ENCODE measurements around the gene SPATS2.
"Not testable (repeated sequence)": the region's sequence is repeated elsewhere in the genome, so short reads cannot be mapped to it uniquely, and the experiment has no call there.

Gene SPATS2

DNA sequence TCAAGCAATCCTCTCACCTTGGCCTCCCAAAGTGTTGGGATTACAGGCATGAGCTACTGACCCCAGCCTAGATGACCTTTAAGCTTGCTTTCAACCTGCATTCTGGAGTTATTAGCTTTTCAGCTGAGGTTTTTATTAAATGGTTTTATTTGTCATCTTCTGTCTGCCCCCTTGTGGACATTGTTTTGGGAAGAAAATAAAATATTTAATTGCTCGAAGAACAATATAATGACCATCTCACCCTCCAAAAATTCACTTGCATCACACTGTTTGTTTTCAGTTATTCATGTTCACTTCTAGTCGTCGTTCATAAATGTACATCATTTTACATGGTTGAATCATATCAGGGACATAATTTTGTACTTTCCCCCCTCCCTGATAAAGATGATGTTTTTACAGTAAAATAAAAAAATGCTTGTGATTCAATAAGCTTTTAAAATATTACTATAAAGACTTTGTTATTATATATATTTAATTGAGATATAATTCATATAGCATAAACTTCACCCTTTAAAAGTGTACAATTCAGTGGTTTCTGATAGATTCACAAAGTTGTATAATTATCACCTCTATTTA is 10.1 kb upstream of the SPATS2 start:
- DNase-seq = peak; percentile 11

GRCh38 chr12:49358483-49359141 is 8.7 kb upstream of the SPATS2 start:
- DNase-seq = peak; percentile 62

- DNase-seq = no peak
Measured at GRCh38 chr12:49359671-49360070, 7.6 kb upstream of the SPATS2 start.

- DNase-seq = no peak
Measured at GRCh38 chr12:49362077-49362476, 5.2 kb upstream of the SPATS2 start.

- DNase-seq = no peak
Measured at GRCh38 chr12:49364989-49365388, 2.3 kb upstream of the SPATS2 start.

DNA sequence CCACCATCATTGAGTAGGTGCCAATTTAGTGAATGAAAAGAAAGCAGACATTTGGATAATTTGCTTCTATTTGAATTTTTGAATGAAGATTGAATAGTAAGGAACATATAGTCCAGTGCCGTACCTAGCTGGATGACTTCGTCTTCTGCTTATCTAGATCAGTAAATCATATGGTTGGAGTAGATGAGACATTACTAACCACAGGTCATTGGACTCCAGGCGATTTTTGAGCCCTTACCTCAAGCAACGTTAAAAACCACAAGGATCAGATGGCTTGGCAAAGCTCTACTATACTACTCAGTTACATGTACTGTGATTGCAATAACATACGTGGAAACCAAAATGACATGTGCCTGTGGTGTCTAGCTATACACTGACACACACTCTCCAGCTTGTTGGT is 1.7 kb upstream of the SPATS2 start:
- DNase-seq = no peak

GRCh38 chr12:49366096-49366651 is 1.1 kb upstream of the SPATS2 start:
- DNase-seq = peak; percentile 41

- peak; percentile 79 for DNase-seq
Measured at GRCh38 chr12:49366652-49367380, 446 bp upstream of the SPATS2 start.

GRCh38 chr12:49368240-49368600 is 958 bp downstream of the SPATS2 start:
- DNase-seq = no peak

GRCh38 chr12:49369411-49370145 is 2.3 kb downstream of the SPATS2 start:
- peak; percentile 17 for DNase-seq

GRCh38 chr12:49370539-49370938 is 3.3 kb downstream of the SPATS2 start:
- no peak for DNase-seq

DNA sequence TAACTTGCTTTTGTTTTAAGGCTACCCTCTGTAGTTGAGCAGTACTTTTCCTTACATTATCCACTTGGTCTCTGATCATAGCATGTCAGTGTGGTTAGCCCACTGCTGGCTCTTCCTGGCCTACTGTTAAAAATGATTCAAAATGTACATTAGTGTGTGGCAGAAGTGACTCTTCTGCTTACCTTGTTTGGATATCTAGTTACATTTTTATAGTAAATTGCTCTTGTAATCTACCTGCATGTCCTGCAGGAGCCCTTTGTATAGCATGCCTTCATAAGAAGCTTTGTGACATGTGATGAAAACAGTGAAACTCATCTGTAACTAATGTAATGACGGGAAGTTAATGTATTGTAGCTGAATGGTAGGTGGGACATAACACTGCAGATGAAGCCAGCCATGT is 8.1 kb downstream of the SPATS2 start:
- no peak for DNase-seq

DNA sequence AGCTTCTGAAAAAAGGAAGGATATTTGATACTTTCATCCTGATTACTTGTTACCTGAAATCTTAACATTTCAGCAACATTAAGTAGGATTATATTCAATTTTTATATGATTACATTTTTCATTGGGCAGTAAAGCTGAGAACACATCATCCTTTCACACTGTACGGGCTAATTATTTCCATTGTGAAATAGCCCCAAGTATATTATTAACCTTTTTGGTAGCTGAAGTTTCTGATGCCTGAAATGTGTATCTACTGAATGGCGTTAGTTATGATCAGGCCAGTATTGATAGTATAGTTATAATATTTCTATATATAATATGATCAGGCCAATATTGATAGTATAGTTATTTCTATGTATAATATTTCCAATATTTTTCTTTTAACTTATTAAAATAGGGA is 10.1 kb downstream of the SPATS2 start:
- DNase-seq = no peak

DNA sequence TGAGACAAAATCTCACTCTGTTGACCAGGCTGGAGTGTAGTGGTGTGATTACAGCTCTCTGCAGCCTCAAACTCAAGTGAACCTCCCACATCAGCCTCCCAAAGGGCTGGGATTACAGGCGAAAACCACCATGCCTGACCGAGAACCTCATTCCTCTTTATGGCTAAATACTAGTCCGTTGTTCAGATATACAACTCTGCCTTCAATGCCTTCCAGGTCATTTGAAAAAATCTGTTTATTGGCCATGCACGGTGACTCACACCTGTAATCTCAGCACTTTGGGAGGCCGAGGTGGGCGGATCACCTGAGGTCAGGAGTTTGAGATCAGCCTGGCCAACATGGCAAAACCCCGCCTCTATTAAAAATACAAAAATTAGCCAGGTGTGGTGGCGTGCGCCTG is 12.9 kb downstream of the SPATS2 start:
- not testable (repeated sequence) for DNase-seq

- DNase-seq = no peak
Measured at GRCh38 chr12:49388682-49389386, 21.6 kb downstream of the SPATS2 start.

DNA sequence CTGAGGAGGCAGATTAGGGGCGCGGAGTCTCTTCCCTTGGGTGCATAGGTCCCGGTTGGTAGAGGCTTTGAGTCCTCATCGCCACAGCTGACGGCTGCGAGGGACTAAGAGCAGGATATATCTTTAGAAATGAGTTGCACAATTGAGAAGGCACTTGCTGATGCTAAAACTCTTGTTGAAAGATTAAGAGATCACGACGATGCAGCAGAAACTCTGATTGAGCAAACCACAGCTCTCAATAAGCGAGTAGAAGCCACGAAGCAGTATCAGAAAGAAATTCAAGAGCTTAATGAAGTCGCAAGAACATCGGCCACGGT is 22.1 kb downstream of the SPATS2 start:
- no peak for DNase-seq

- no peak for DNase-seq
Measured at GRCh38 chr12:49397000-49397399, 29.7 kb downstream of the SPATS2 start.

GRCh38 chr12:49400304-49400703 is 33.0 kb downstream of the SPATS2 start:
- DNase-seq = no peak

- DNase-seq = no peak
Measured at GRCh38 chr12:49403971-49404450, 36.7 kb downstream of the SPATS2 start.

- DNase-seq = no peak
Measured at GRCh38 chr12:49404956-49405355, 37.7 kb downstream of the SPATS2 start.

DNA sequence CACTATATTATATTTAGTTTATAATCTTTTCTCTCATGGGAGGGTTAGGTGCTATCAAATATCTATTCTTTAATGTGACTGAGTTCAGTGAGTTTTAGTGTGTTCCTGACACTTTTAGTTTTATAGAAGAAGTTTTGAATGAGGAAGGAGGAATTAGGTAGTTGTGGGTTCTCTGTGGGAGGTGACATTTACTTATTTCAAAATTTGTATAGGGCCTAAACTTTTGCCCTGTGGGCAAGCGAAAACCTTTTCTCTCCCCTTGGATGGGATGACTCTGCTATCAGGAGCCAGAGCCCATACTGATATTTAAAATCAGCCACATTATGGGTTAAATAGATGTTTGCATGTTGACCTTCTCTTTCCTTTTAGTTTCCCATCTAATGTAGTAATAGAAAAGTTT is 43.6 kb downstream of the SPATS2 start:
- no peak for DNase-seq

GRCh38 chr12:49413010-49413409 is 45.7 kb downstream of the SPATS2 start:
- DNase-seq = no peak

DNA sequence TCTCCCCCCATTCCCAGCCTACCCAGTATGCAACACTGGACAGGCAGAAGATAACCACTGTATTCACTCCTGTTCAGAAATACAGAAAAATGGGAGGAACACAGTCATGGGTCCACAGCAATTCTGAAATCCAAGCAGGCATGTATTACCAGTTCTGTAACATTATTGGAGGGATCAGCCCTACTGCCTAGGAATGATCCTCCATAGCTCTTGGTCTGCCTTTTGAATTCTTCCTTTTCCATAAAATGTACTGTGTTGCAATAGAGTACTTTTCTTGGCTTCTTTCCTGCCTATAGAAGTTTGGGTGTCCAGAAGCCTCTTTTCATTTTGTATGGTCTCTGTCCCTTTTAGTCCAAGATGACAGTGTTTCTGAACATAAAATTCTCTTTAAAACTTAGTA is 46.5 kb downstream of the SPATS2 start:
- DNase-seq = no peak
